ENCODE data around the gene ADAMTS2. TPM values are rescaled to one million over a fixed set of nuclear protein-coding genes. Genes with fewer than 3 reads are reported as not detected.
A peak's percentile ranks its signal among the peaks of the same experiment; 100 is the strongest.

The ADAMTS2 gene
- total RNA-seq, 4 donors from 2014 or later: 6.0 to 20.9 (median 13.5) TPM

- Histone ChIP-seq H3K27me3 (no peaks in the 10 kb centered on the region), H3K4me1 (peaks cover 7 to 31% (median 13%) of the 10 kb centered on the region in 4 donors), H3K4me3 (no peak overlapping the region), H3K27ac (peak overlapping the region; percentile 76 to 84 (median 81)), H3K36me3 (no peaks in the 10 kb centered on the region), H3K9me3 (no peaks in the 10 kb centered on the region)
- 67 to 69% methylated on average over 7 to 12 of the region's 13 CpGs for WGBS, 2 donors (ENCODE audit: low coverage in 1 of 2)
- in situ Hi-C loops (cut with MboI; ENCODE audit: low pct_ligation_motif_present in 1 of 4, low pct_unique_long_range_greater_than_20kb in 1 of 4, low sequenced_read_pairs in 3 of 4): no loop called here
- intact Hi-C loops (cut with DNase I; ENCODE audit: low total_unique reads): no loop called here
- TF ChIP-seq POLR2AphosphoS5 (IDR thresholded peaks at IDR 0.05) (no peak), EP300 (IDR thresholded peaks at IDR 0.05; ENCODE audit: low read depth) (no peak), CTCF (IDR thresholded peaks at IDR 0.05) (no peak), POLR2A (IDR thresholded peaks at IDR 0.05) (no peak)
- DNase-seq: peak; percentile 2
Observed at GRCh38 chr5:179266291-179267070, 78.8 kb downstream of the ADAMTS2 start.

GRCh38 chr5:179265514-179266290 lies 79.6 kb downstream of the ADAMTS2 start:
- TF ChIP-seq POLR2A (IDR thresholded peaks at IDR 0.05) (no peak), POLR2AphosphoS5 (IDR thresholded peaks at IDR 0.05) (peak; percentile 73 to 79 (median 74))
- in situ Hi-C loops (cut with MboI; ENCODE audit: low pct_ligation_motif_present in 1 of 4, low pct_unique_long_range_greater_than_20kb in 1 of 4, low sequenced_read_pairs in 3 of 4): no loop called here

GRCh38 chr5:179264783-179265513 lies 80.3 kb downstream of the ADAMTS2 start:
- H3K4me3 ChIP-seq: no peak overlapping the region
- H3K27ac ChIP-seq: peak overlapping the region; percentile 71 to 84 (median 78)
- DNase-seq: peak; percentile 4
- H3K9me3 ChIP-seq: no peaks in the 10 kb centered on the region
- H3K4me1 ChIP-seq: peaks cover 7 to 20% (median 12%) of the 10 kb centered on the region in 4 donors
- intact Hi-C loops (cut with DNase I; ENCODE audit: low total_unique reads) (no loop called here), in situ Hi-C loops (cut with MboI; ENCODE audit: low pct_ligation_motif_present in 1 of 4, low pct_unique_long_range_greater_than_20kb in 1 of 4, low sequenced_read_pairs in 3 of 4) (no loop called here)
- H3K36me3 ChIP-seq: no peaks in the 10 kb centered on the region
- H3K27me3 ChIP-seq: no peaks in the 10 kb centered on the region
- 28% methylated on average over 11 of the region's 24 CpGs; no CpG with 5 or more reads in 1 of the 2 donors for WGBS, 2 donors (ENCODE audit: low coverage in 1 of 2)
- TF ChIP-seq POLR2A (IDR thresholded peaks at IDR 0.05): no peak
- TF ChIP-seq POLR2AphosphoS5 (IDR thresholded peaks at IDR 0.05): no peak
- TF ChIP-seq CTCF (IDR thresholded peaks at IDR 0.05): no peak
- no peak for TF ChIP-seq EP300 (IDR thresholded peaks at IDR 0.05; ENCODE audit: low read depth)

More at GRCh38 chr5:179265514-179266290, 79.6 kb downstream of the ADAMTS2 start:
- Histone ChIP-seq H3K4me1 (peaks cover 7 to 26% (median 13%) of the 10 kb centered on the region in 4 donors), H3K9me3 (no peaks in the 10 kb centered on the region), H3K27me3 (no peaks in the 10 kb centered on the region), H3K4me3 (no peak overlapping the region), H3K36me3 (no peaks in the 10 kb centered on the region), H3K27ac (peak overlapping the region; percentile 76 to 84 (median 81))
- 39% methylated on average over 20 of the region's 35 CpGs; no CpG with 5 or more reads in 1 of the 2 donors for WGBS, 2 donors (ENCODE audit: low coverage in 1 of 2)
- intact Hi-C loops (cut with DNase I; ENCODE audit: low total_unique reads): no loop called here
- peak; percentile 82 for DNase-seq

GRCh38 chr5:179264053-179264782 lies 81.0 kb downstream of the ADAMTS2 start:
- TF ChIP-seq EP300 (IDR thresholded peaks at IDR 0.05; ENCODE audit: low read depth): no peak
- TF ChIP-seq POLR2AphosphoS5 (IDR thresholded peaks at IDR 0.05): no peak
- TF ChIP-seq POLR2A (IDR thresholded peaks at IDR 0.05): no peak
- TF ChIP-seq CTCF (IDR thresholded peaks at IDR 0.05): no peak
- Histone ChIP-seq H3K27me3 (no peaks in the 10 kb centered on the region), H3K4me3 (no peak overlapping the region), H3K9me3 (no peaks in the 10 kb centered on the region), H3K36me3 (no peaks in the 10 kb centered on the region), H3K27ac (no peak overlapping the region), H3K4me1 (peaks cover 7 to 20% (median 12%) of the 10 kb centered on the region in 4 donors)
- WGBS, 2 donors (ENCODE audit: low coverage in 1 of 2): 67 to 78% methylated on average over 7 to 13 of the region's 13 CpGs
- intact Hi-C loops (cut with DNase I; ENCODE audit: low total_unique reads) (no loop called here), in situ Hi-C loops (cut with MboI; ENCODE audit: low pct_ligation_motif_present in 1 of 4, low pct_unique_long_range_greater_than_20kb in 1 of 4, low sequenced_read_pairs in 3 of 4) (no loop called here)
- DNase-seq: peak; percentile 3

All from transverse colon (tissue), 4 donors.